Measurements from ENCODE around the gene ARSG.

ARSG gene

GRCh38 chr17:68453991-68454665, 162.8 kb downstream of the ARSG start:
- no peak for DNase-seq (ENCODE audit: low spot score)

- DNase-seq (ENCODE audit: low spot score) = no peak
Observed at GRCh38 chr17:68455901-68456338, 164.6 kb downstream of the ARSG start.

- peak; percentile 74 for DNase-seq (ENCODE audit: low spot score)
Observed at GRCh38 chr17:68456339-68457167, 165.3 kb downstream of the ARSG start.

- DNase-seq (ENCODE audit: low spot score) = no peak
Observed at GRCh38 chr17:68457168-68457538, 165.9 kb downstream of the ARSG start, which contains the start of gene WIPI1. Gene WIPI1, minus strand, starts transcription at chr17:68457496. Its CDS starts 75 bp downstream, at chr17:68457421.

- peak; percentile 99 for DNase-seq (ENCODE audit: low spot score)
Observed at GRCh38 chr17:68457539-68458259, 166.4 kb downstream of the ARSG start.

GRCh38 chr17:68458260-68459036, 167.2 kb downstream of the ARSG start:
- DNase-seq (ENCODE audit: low spot score) = no peak

GRCh38 chr17:68459037-68459639, 167.8 kb downstream of the ARSG start:
- DNase-seq (ENCODE audit: low spot score) = no peak

GRCh38 chr17:68460146-68460545, 168.9 kb downstream of the ARSG start:
- no peak for DNase-seq (ENCODE audit: low spot score)

GRCh38 chr17:68460715-68461114, 169.4 kb downstream of the ARSG start:
- DNase-seq (ENCODE audit: low spot score) = no peak

GRCh38 chr17:68461122-68461539, 169.8 kb downstream of the ARSG start:
- DNase-seq (ENCODE audit: low spot score) = no peak

GRCh38 chr17:68461589-68461988, 170.3 kb downstream of the ARSG start:
- DNase-seq (ENCODE audit: low spot score) = no peak

- peak; percentile 74 for DNase-seq (ENCODE audit: low spot score)
Observed at GRCh38 chr17:68462381-68463210, 171.3 kb downstream of the ARSG start.

GRCh38 chr17:68463211-68464019, 172.1 kb downstream of the ARSG start:
- DNase-seq (ENCODE audit: low spot score) = no peak

- no peak for DNase-seq (ENCODE audit: low spot score)
Observed at GRCh38 chr17:68468334-68468733, 177.0 kb downstream of the ARSG start.

GRCh38 chr17:68468788-68469187, 177.5 kb downstream of the ARSG start:
- DNase-seq (ENCODE audit: low spot score) = no peak

Measured in putamen (tissue), 1 donor.